Mesendoderm (in vitro differentiated cells): ENCODE results near the gene HHIP.

Experiments used
- DNase-seq: peaks from one replicate; pipeline ENCODE4 v3.0.0; 2013
- H2AK5ac ChIP-seq: 2 replicates; pipeline ENCODE4 v1.6.1; 2013; ENCODE audit warnings: low read length, inconsistent platforms
- H2BK120ac ChIP-seq: 2 replicates; pipeline ENCODE4 v1.6.1; 2013; ENCODE audit warnings: low read depth, mild to moderate bottlenecking, low read length, moderate library complexity, mixed read lengths
- H2BK15ac ChIP-seq: replicated peaks from 2 replicates; pipeline ENCODE4 v1.6.1; 2013; ENCODE audit warnings: low read depth, mild to moderate bottlenecking, moderate library complexity
- H2BK5ac ChIP-seq: 2 replicates; pipeline ENCODE4 v1.6.1; 2013; ENCODE audit warnings: low read length, inconsistent platforms
- H3K18ac ChIP-seq: 2 replicates; pipeline ENCODE4 v1.6.1; 2013; ENCODE audit warnings: mild to moderate bottlenecking, low read length, mixed read lengths
- H3K23ac ChIP-seq: one replicate; pipeline ENCODE4 v1.6.1; 2013; ENCODE audit warnings: low read length
- H3K27ac ChIP-seq: 2 replicates; pipeline ENCODE4 v1.5.1; 2013; ENCODE audit warnings: low read depth, mild to moderate bottlenecking, inconsistent platforms, low read length, moderate library complexity
- H3K27me3 ChIP-seq: 2 replicates; pipeline ENCODE4 v1.6.1; 2013; ENCODE audit warnings: low read length, control low read depth, mild to moderate bottlenecking, inconsistent platforms; ENCODE audit not compliant: insufficient read depth, poor library complexity
- H3K36me3 ChIP-seq: 2 replicates; pipeline ENCODE4 v1.6.1; 2013; ENCODE audit warnings: low read length, inconsistent platforms; ENCODE audit not compliant: control insufficient read depth, insufficient read depth
- H3K4ac ChIP-seq: one replicate; pipeline ENCODE4 v1.6.1; 2013; ENCODE audit warnings: low read depth, mild to moderate bottlenecking, low read length, moderate library complexity
- H3K4me1 ChIP-seq: 2 replicates; pipeline ENCODE4 v1.6.1; 2013; ENCODE audit warnings: low read depth, low read length, inconsistent platforms; ENCODE audit not compliant: control insufficient read depth
- H3K4me2 ChIP-seq: 2 replicates; pipeline ENCODE4 v1.6.1; 2013; ENCODE audit warnings: low read length
- H3K4me3 ChIP-seq: 2 replicates; pipeline ENCODE4 v1.5.1; 2013; ENCODE audit warnings: mild to moderate bottlenecking, low read length
- H3K56ac ChIP-seq: one replicate; pipeline ENCODE4 v1.6.1; 2013; ENCODE audit warnings: low read length
- H3K79me1 ChIP-seq: 2 replicates; pipeline ENCODE4 v1.6.1; 2013; ENCODE audit warnings: low read length, inconsistent platforms
- H3K79me2 ChIP-seq: 2 replicates; pipeline ENCODE4 v1.6.1; 2013; ENCODE audit warnings: mild to moderate bottlenecking, low read length; ENCODE audit not compliant: control insufficient read depth, insufficient read depth
- H3K9ac ChIP-seq: 2 replicates; pipeline ENCODE4 v1.6.1; 2013; ENCODE audit warnings: low read length, inconsistent platforms
- H4K5ac ChIP-seq: one replicate; pipeline ENCODE4 v1.6.1; 2013; ENCODE audit warnings: low read length
- H4K8ac ChIP-seq: one replicate; pipeline ENCODE4 v1.6.1; 2013; ENCODE audit warnings: low read depth, mild to moderate bottlenecking, control low read depth, low read length, moderate library complexity
- WGBS: extraction: QIAGEN DNeasy Blood & Tissue Kit; methylation state at CpG from one replicate; pipeline ENCODE4 v1.1.7; 2013; ENCODE audit warnings: low lambda C conversion rate, missing lambda C conversion rate; ENCODE audit not compliant: insufficient coverage; ENCODE audit errors: extremely low coverage; 5-methylcytosine and 5-hydroxymethylcytosine counted together

Gene HHIP

GRCh38 chr4:144688035-144688569 lies 42.1 kb downstream of the HHIP start:
- no peaks in the 10 kb centered on the region for H3K4me1 ChIP-seq
- no peaks in the 10 kb centered on the region for H3K27me3 ChIP-seq
- no peak overlapping the region for H2BK120ac ChIP-seq
- no CpG with 5 or more reads among the region's 3 CpGs for WGBS
- no peak for DNase-seq
- no peak overlapping the region for H4K8ac ChIP-seq
- H3K4me2 ChIP-seq: no peak overlapping the region
- no peak overlapping the region for H2BK15ac ChIP-seq
- H3K4me3 ChIP-seq: no peak overlapping the region
- no peaks in the 10 kb centered on the region for H3K79me1 ChIP-seq
- no peak overlapping the region for H2AK5ac ChIP-seq
- H3K36me3 ChIP-seq: no peaks in the 10 kb centered on the region
- H3K56ac ChIP-seq: no peak overlapping the region
- H4K5ac ChIP-seq: no peak overlapping the region
- no peak overlapping the region for H2BK5ac ChIP-seq
- H3K18ac ChIP-seq: no peak overlapping the region
- H3K23ac ChIP-seq: no peak overlapping the region
- H3K9ac ChIP-seq: no peak overlapping the region
- H3K79me2 ChIP-seq: no peaks in the 10 kb centered on the region
- H3K4ac ChIP-seq: no peak overlapping the region
- H3K27ac ChIP-seq: no peak overlapping the region

- H3K4ac ChIP-seq: no peak overlapping the region
- no peak for DNase-seq
- no peak overlapping the region for H2BK120ac ChIP-seq
- no peaks in the 10 kb centered on the region for H3K79me2 ChIP-seq
- no peak overlapping the region for H3K4me3 ChIP-seq
- H3K56ac ChIP-seq: no peak overlapping the region
- no peaks in the 10 kb centered on the region for H3K27me3 ChIP-seq
- H3K4me2 ChIP-seq: no peak overlapping the region
- H3K27ac ChIP-seq: no peak overlapping the region
- no peak overlapping the region for H3K18ac ChIP-seq
- no peaks in the 10 kb centered on the region for H3K79me1 ChIP-seq
- H3K36me3 ChIP-seq: no peaks in the 10 kb centered on the region
- no peak overlapping the region for H3K23ac ChIP-seq
- H2AK5ac ChIP-seq: no peak overlapping the region
- no peak overlapping the region for H3K9ac ChIP-seq
- no peak overlapping the region for H2BK5ac ChIP-seq
- H4K8ac ChIP-seq: no peak overlapping the region
- no CpG with 5 or more reads among the region's 2 CpGs for WGBS
- no peaks in the 10 kb centered on the region for H3K4me1 ChIP-seq
- no peak overlapping the region for H2BK15ac ChIP-seq
- H4K5ac ChIP-seq: no peak overlapping the region
Measured at GRCh38 chr4:144689125-144689524, 43.2 kb downstream of the HHIP start.

GRCh38 chr4:144695721-144696120 lies 49.8 kb downstream of the HHIP start:
- H3K9ac ChIP-seq: no peak overlapping the region
- no peak overlapping the region for H3K23ac ChIP-seq
- H3K4ac ChIP-seq: no peak overlapping the region
- H3K27ac ChIP-seq: no peak overlapping the region
- H3K4me2 ChIP-seq: no peak overlapping the region
- no peak overlapping the region for H3K18ac ChIP-seq
- no peak overlapping the region for H4K5ac ChIP-seq
- no peaks in the 10 kb centered on the region for H3K4me1 ChIP-seq
- no peak overlapping the region for H3K4me3 ChIP-seq
- no peak overlapping the region for H2BK5ac ChIP-seq
- H3K79me2 ChIP-seq: no peaks in the 10 kb centered on the region
- no peak for DNase-seq
- H2AK5ac ChIP-seq: no peak overlapping the region
- WGBS: no CpG with 5 or more reads among the region's 3 CpGs
- no peaks in the 10 kb centered on the region for H3K36me3 ChIP-seq
- no peak overlapping the region for H2BK120ac ChIP-seq
- H4K8ac ChIP-seq: no peak overlapping the region
- no peaks in the 10 kb centered on the region for H3K27me3 ChIP-seq
- H3K79me1 ChIP-seq: no peaks in the 10 kb centered on the region
- H2BK15ac ChIP-seq: no peak overlapping the region
- no peak overlapping the region for H3K56ac ChIP-seq

- no peak for DNase-seq
- Histone ChIP-seq H3K56ac (no peak overlapping the region), H3K4ac (no peak overlapping the region), H3K27me3 (no peaks in the 10 kb centered on the region), H3K23ac (no peak overlapping the region), H2BK15ac (no peak overlapping the region), H3K36me3 (no peaks in the 10 kb centered on the region), H3K27ac (no peak overlapping the region), H3K79me2 (no peaks in the 10 kb centered on the region), H2BK120ac (no peak overlapping the region), H3K4me2 (no peak overlapping the region), H3K79me1 (no peaks in the 10 kb centered on the region), H2AK5ac (no peak overlapping the region), H2BK5ac (no peak overlapping the region), H3K4me1 (no peaks in the 10 kb centered on the region), H3K4me3 (no peak overlapping the region), H3K18ac (no peak overlapping the region), H4K8ac (no peak overlapping the region), H3K9ac (no peak overlapping the region), H4K5ac (no peak overlapping the region)
Measured at GRCh38 chr4:144696376-144696775, 50.4 kb downstream of the HHIP start.

DNA sequence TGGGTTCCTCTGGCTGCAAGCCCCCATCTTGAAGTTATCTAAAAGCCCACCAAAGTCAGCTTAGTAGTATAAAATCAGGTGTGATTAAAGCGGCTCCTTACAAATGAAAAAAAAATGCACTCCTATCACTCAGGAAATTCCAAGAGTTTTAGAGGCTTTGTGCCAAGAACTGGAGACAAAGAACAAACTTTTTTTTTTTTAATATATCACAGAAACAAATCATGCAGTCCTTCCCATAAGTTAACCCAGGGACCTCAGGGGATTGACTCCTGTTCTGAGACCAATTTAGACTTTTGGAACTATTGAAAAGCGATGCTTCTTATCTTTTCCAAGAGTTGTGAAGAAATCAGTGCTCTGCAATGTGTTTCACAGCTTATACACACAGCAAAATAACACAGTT lies 53.6 kb downstream of the HHIP start:
- H4K5ac ChIP-seq: no peak overlapping the region
- no peak for DNase-seq
- no peak overlapping the region for H4K8ac ChIP-seq
- no peak overlapping the region for H2BK5ac ChIP-seq
- no peaks in the 10 kb centered on the region for H3K4me1 ChIP-seq
- H3K27ac ChIP-seq: no peak overlapping the region
- H3K79me2 ChIP-seq: no peaks in the 10 kb centered on the region
- H3K4me3 ChIP-seq: no peak overlapping the region
- no peak overlapping the region for H2BK15ac ChIP-seq
- no peaks in the 10 kb centered on the region for H3K36me3 ChIP-seq
- H3K23ac ChIP-seq: no peak overlapping the region
- H3K4ac ChIP-seq: no peak overlapping the region
- no peak overlapping the region for H3K56ac ChIP-seq
- H3K79me1 ChIP-seq: no peaks in the 10 kb centered on the region
- no peak overlapping the region for H3K9ac ChIP-seq
- H3K4me2 ChIP-seq: no peak overlapping the region
- WGBS: no CpG with 5 or more reads among the region's 2 CpGs
- H3K18ac ChIP-seq: no peak overlapping the region
- no peak overlapping the region for H2AK5ac ChIP-seq
- H3K27me3 ChIP-seq: no peaks in the 10 kb centered on the region
- H2BK120ac ChIP-seq: no peak overlapping the region

DNA sequence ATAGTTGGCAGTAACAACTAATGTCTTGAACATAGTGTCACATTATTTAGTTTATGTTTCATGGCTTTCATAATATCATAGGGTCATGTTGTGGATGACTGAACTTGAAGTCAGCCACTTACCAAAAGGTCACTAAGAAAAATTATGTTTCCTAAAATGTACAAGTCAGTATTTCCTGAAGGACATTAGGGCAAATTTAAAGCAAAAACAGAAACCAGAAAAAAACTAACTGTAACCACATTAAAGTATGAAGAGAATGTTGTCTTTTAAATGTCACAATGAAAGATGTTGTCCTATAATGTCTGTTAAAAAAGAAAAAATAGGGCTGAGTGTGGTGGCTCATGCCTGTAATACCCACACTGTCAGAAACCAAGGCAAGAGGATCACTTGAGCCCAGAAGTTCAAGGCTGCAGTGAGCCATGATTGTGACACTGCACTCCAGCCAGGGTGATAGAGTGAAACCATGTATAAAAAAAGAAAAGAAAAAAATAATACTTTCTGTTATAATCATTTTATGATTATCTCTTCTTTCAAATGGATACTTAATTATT lies 55.8 kb downstream of the HHIP start:
- Histone ChIP-seq H3K79me2 (no peaks in the 10 kb centered on the region), H3K27me3 (no peaks in the 10 kb centered on the region)

More for the DNA sequence above, 55.8 kb downstream of the HHIP start:
- Histone ChIP-seq H4K5ac (no peak overlapping the region), H3K18ac (no peak overlapping the region), H3K56ac (no peak overlapping the region), H3K27ac (no peak overlapping the region), H2BK5ac (no peak overlapping the region), H3K4me2 (no peak overlapping the region), H3K36me3 (no peaks in the 10 kb centered on the region), H2AK5ac (no peak overlapping the region), H3K4ac (no peak overlapping the region), H3K4me3 (no peak overlapping the region), H2BK15ac (no peak overlapping the region), H3K79me1 (no peaks in the 10 kb centered on the region), H2BK120ac (no peak overlapping the region), H4K8ac (no peak overlapping the region), H3K4me1 (no peaks in the 10 kb centered on the region), H3K9ac (no peak overlapping the region), H3K23ac (no peak overlapping the region)
- DNase-seq: no peak
